LoVo (cell line): ENCODE results near the gene ARPC1A.

Source experiments
- DNase-seq: peaks from one replicate; pipeline ENCODE4 v3.0.0-alpha.2; 2016; ENCODE audit warnings: low spot score

The ARPC1A gene

GRCh38 chr7:99390941-99391602 lies 65.4 kb downstream of the ARPC1A start:
- DNase-seq = no peak

- no peak for DNase-seq
Observed at GRCh38 chr7:99392046-99392445, 66.3 kb downstream of the ARPC1A start.

GRCh38 chr7:99392659-99393354 lies 67.1 kb downstream of the ARPC1A start:
- peak; percentile 52 for DNase-seq

GRCh38 chr7:99393355-99394187 lies 67.9 kb downstream of the ARPC1A start:
- DNase-seq = no peak

- no peak for DNase-seq
Observed at GRCh38 chr7:99394188-99394502, 68.4 kb downstream of the ARPC1A start.

GRCh38 chr7:99395616-99396327 lies 70.1 kb downstream of the ARPC1A start:
- no peak for DNase-seq

GRCh38 chr7:99396418-99397296 lies 71.0 kb downstream of the ARPC1A start:
- DNase-seq = no peak

GRCh38 chr7:99397297-99397983 lies 71.7 kb downstream of the ARPC1A start:
- no peak for DNase-seq

- no peak for DNase-seq
Observed at GRCh38 chr7:99398891-99399445, 73.3 kb downstream of the ARPC1A start.

GRCh38 chr7:99399597-99399996 lies 73.9 kb downstream of the ARPC1A start:
- DNase-seq = no peak

- DNase-seq = no peak
Observed at GRCh38 chr7:99402854-99403253, 77.2 kb downstream of the ARPC1A start.

- no peak for DNase-seq
Observed at GRCh38 chr7:99403764-99404163, 78.1 kb downstream of the ARPC1A start.

GRCh38 chr7:99404235-99404976 lies 78.7 kb downstream of the ARPC1A start:
- no peak for DNase-seq

GRCh38 chr7:99404977-99405320 lies 79.3 kb downstream of the ARPC1A start:
- no peak for DNase-seq

- DNase-seq = no peak
Observed at GRCh38 chr7:99406557-99406956, 80.9 kb downstream of the ARPC1A start.

GRCh38 chr7:99407872-99408378 lies 82.2 kb downstream of the ARPC1A start:
- peak; percentile 65 for DNase-seq

- peak; percentile 96 for DNase-seq
Observed at GRCh38 chr7:99408379-99409191, 82.9 kb downstream of the ARPC1A start, which contains the start of the genes BUD31 and PDAP1. BUD31 (plus strand) TSS chr7:99408969; CDS start chr7:99411093, 2,124 bp downstream. PDAP1 (minus strand) TSS chr7:99408597; CDS start chr7:99408548, 49 bp downstream.

GRCh38 chr7:99409192-99409572 lies 83.5 kb downstream of the ARPC1A start:
- no peak for DNase-seq

GRCh38 chr7:99409806-99410205 lies 84.1 kb downstream of the ARPC1A start:
- no peak for DNase-seq
